ENCODE data around the gene MZF1.
"Not testable (repeated sequence)": the region's sequence is repeated elsewhere in the genome, so short reads cannot be mapped to it uniquely, and the experiment has no call there.

Gene MZF1

GRCh38 chr19:58572818-58573657 lies at the start of gene MZF1:
TSS of gene MZF1 (minus strand) at chr19:58573335. CDS start at chr19:58571389, 1,946 bp downstream.
- peak; percentile 96 for DNase-seq (ENCODE audit: low spot score)

GRCh38 chr19:58607213-58607612 lies 34.1 kb upstream of the MZF1 start:
- DNase-seq (ENCODE audit: low spot score) = not testable (repeated sequence)

GRCh38 chr19:58606251-58606896 lies 33.2 kb upstream of the MZF1 start:
- DNase-seq (ENCODE audit: low spot score) = not testable (repeated sequence)

- no peak for DNase-seq (ENCODE audit: low spot score)
Measured at GRCh38 chr19:58586133-58586765, 13.1 kb upstream of the MZF1 start.

GRCh38 chr19:58585442-58586132 lies 12.5 kb upstream of the MZF1 start:
- DNase-seq (ENCODE audit: low spot score) = no peak

- DNase-seq (ENCODE audit: low spot score) = no peak
Measured at GRCh38 chr19:58584498-58585441, 11.6 kb upstream of the MZF1 start.

- no peak for DNase-seq (ENCODE audit: low spot score)
Measured at GRCh38 chr19:58582985-58583384, 9.8 kb upstream of the MZF1 start.

GRCh38 chr19:58581227-58582141 lies 8.3 kb upstream of the MZF1 start:
- peak; percentile 84 for DNase-seq (ENCODE audit: low spot score)

GRCh38 chr19:58579473-58580142 lies 6.5 kb upstream of the MZF1 start:
- DNase-seq (ENCODE audit: low spot score) = no peak

GRCh38 chr19:58578012-58578925 lies 5.1 kb upstream of the MZF1 start:
- DNase-seq (ENCODE audit: low spot score) = no peak

- not testable (repeated sequence) for DNase-seq (ENCODE audit: low spot score)
Measured at GRCh38 chr19:58577581-58577980, 4.4 kb upstream of the MZF1 start.

- peak; percentile 92 for DNase-seq (ENCODE audit: low spot score)
Measured at GRCh38 chr19:58575183-58576041, 2.3 kb upstream of the MZF1 start.

GRCh38 chr19:58573658-58574164 lies 576 bp upstream of the MZF1 start:
- no peak for DNase-seq (ENCODE audit: low spot score)

- DNase-seq (ENCODE audit: low spot score) = no peak
Measured at GRCh38 chr19:58572026-58572817, 913 bp downstream of the MZF1 start.

GRCh38 chr19:58571575-58571947 lies 1.6 kb downstream of the MZF1 start:
- no peak for DNase-seq (ENCODE audit: low spot score)

- DNase-seq (ENCODE audit: low spot score) = no peak
Measured at GRCh38 chr19:58570770-58571574, 2.2 kb downstream of the MZF1 start.
